Activated CD8-positive, alpha-beta T cell treated with anti-CD3 and anti-CD28 coated beads for 36 hours (primary cell): Measurements from ENCODE around the gene IFT81. TPM values are rescaled to one million over a fixed set of nuclear protein-coding genes. Genes with fewer than 3 reads are reported as not detected.
A peak's percentile ranks its signal among the peaks of the same experiment; 100 is the strongest.
"Not testable (repeated sequence)": the region's sequence is repeated elsewhere in the genome, so short reads cannot be mapped to it uniquely, and the experiment has no call there.

ENCODE experiments used
- ATAC-seq: fragments of 200-7000 bp; cut with Tn5 transposase; one replicate; pipeline ENCODE4 v1.10.0; 2021; ENCODE audit warnings: mild to moderate bottlenecking, moderate library complexity
- CTCF ChIA-PET: fragments of 350-600 bp; sonication (Branson Sonifier 250); formaldehyde crosslinking; loops from one replicate; lab custom pipeline; 2021; ENCODE audit warnings: antibody characterized with exemption; lab: Charles Lee
- POLR2A ChIA-PET: fragments of 350-600 bp; sonication (Branson Sonifier 250); formaldehyde crosslinking; loops from one replicate; lab custom pipeline; 2021; ENCODE audit warnings: antibody characterized with exemption; lab: Charles Lee
- DNase-seq: peaks from one replicate; pipeline ENCODE4 v3.0.0-alpha.2; 2020
- H3K27ac Mint-ChIP-seq: one replicate; pipeline ENCODE4 v1.8.0; 2021; ENCODE audit warnings: mild to moderate bottlenecking, mixed read lengths
- H3K27me3 Mint-ChIP-seq: one replicate; pipeline ENCODE4 v1.8.0; 2021; ENCODE audit warnings: mixed read lengths
- H3K36me3 Mint-ChIP-seq: one replicate; pipeline ENCODE4 v1.8.0; 2021; ENCODE audit warnings: low read depth, mixed read lengths
- H3K4me1 Mint-ChIP-seq: one replicate; pipeline ENCODE4 v1.8.0; 2021; ENCODE audit warnings: low read depth, mixed read lengths
- H3K4me3 Mint-ChIP-seq: one replicate; pipeline ENCODE4 v1.8.0; 2021; ENCODE audit warnings: mild to moderate bottlenecking, moderate library complexity, mixed read lengths
- H3K9me3 Mint-ChIP-seq: one replicate; pipeline ENCODE4 v1.8.0; 2021; ENCODE audit warnings: mixed read lengths
- intact Hi-C: fragments of 100-400 bp; cut with micrococcal nuclease; formaldehyde crosslinking; loops from one replicate; pipeline ENCODE4 v1.10.0; 2022
- total RNA-seq, 2 experiments: library from RNA; stranded (reverse); gene quantifications; one replicate each; pipeline ENCODE4 v1.2.3, GENCODE V29; 2021
- TF ChIP-seq, protein P1 (sequence below): fragments of 200-600 bp; IDR thresholded peaks from one replicate; pipeline ENCODE4 v1.8.0; 2022; ENCODE audit warnings: antibody characterized with exemption, mild to moderate bottlenecking

IFT81 gene
- total RNA-seq, 2 experiments from 2014 or later, result 1.8 to 2.8 TPM

DNA sequence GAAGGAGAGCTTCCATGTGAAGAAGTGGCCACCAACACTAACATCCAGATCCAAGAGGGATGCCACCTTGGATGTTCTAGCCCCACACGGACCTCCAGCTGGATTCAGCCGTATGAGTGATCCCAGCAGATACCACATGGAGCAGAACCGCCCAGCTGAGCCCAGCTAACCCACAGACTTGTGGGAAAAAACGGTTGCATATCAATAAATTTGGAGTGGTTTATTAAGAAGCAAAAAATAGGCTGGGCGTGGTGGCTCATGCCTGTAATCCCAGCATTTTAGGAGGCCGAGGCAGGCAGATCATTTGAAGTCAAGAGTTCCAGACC, 11.9 kb upstream of the IFT81 start:
- no peak overlapping the region for H3K27ac Mint-ChIP-seq
- no peak for DNase-seq

DNA sequence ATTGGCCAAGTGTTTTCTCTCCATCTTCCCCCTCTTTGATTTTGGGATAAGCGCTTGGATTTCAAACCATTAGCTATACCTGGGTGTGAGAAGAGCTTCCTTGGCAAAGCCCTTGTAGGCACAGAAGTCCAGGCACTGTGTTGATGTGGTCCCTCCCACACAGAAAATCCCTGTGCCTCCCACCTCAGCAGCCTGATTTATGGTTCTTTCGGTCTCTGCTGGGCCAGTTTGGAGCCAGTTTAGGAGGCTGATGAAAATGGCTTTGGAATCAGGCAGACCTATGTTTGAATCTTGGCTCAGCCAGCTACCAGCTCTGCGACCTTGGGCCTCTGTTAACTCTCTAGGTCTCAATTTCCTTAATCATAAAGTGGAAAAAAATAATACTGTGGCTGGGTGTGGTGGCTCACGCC, 9.6 kb upstream of the IFT81 start:
- intact Hi-C loops, result no loop called here
- CTCF ChIA-PET, result interaction anchor here (1.4 kb wide), 1 partner anchor 11 kb away, joined by 3 read pairs; no protein-coding TSS in a partner anchor
- ATAC-seq, result no peak
- Mint-ChIP-seq H3K4me1 (no peaks in the 10 kb centered on the region), H3K36me3 (no peaks in the 10 kb centered on the region), H3K27me3 (peaks cover 6% of the 10 kb centered on the region), H3K4me3 (no peak overlapping the region), H3K27ac (no peak overlapping the region), H3K9me3 (no peaks in the 10 kb centered on the region)
- TF ChIP-seq, protein P1, sequence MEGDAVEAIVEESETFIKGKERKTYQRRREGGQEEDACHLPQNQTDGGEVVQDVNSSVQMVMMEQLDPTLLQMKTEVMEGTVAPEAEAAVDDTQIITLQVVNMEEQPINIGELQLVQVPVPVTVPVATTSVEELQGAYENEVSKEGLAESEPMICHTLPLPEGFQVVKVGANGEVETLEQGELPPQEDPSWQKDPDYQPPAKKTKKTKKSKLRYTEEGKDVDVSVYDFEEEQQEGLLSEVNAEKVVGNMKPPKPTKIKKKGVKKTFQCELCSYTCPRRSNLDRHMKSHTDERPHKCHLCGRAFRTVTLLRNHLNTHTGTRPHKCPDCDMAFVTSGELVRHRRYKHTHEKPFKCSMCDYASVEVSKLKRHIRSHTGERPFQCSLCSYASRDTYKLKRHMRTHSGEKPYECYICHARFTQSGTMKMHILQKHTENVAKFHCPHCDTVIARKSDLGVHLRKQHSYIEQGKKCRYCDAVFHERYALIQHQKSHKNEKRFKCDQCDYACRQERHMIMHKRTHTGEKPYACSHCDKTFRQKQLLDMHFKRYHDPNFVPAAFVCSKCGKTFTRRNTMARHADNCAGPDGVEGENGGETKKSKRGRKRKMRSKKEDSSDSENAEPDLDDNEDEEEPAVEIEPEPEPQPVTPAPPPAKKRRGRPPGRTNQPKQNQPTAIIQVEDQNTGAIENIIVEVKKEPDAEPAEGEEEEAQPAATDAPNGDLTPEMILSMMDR, result no peak
- POLR2A ChIA-PET, result interaction anchor here (0.6 to 1.3 kb wide), 2 partner anchors 11 to 15 kb away, joined by 3 read pairs; no protein-coding TSS in a partner anchor
- no peak for DNase-seq

More for the DNA sequence above, 11.9 kb upstream of the IFT81 start:
- no peak overlapping the region for H3K4me3 Mint-ChIP-seq
- peaks cover 4% of the 10 kb centered on the region for H3K27me3 Mint-ChIP-seq
- no peaks in the 10 kb centered on the region for H3K4me1 Mint-ChIP-seq
- H3K36me3 Mint-ChIP-seq, result no peaks in the 10 kb centered on the region
- ATAC-seq, result no peak
- intact Hi-C loops, result no loop called here
- TF ChIP-seq, protein P1, result no peak
- H3K9me3 Mint-ChIP-seq, result no peaks in the 10 kb centered on the region
- ChIA-PET CTCF (interaction anchor here (1.0 to 1.4 kb wide), 3 partner anchors 10 to 319 kb away, joined by 3 to 5 read pairs (median 5); no protein-coding TSS in a partner anchor), POLR2A (interaction anchor here (1.2 kb wide), 1 partner anchor 356 kb away, joined by 3 read pairs; the partner anchor contains the start of genes FAM216A and GPN3)

DNA sequence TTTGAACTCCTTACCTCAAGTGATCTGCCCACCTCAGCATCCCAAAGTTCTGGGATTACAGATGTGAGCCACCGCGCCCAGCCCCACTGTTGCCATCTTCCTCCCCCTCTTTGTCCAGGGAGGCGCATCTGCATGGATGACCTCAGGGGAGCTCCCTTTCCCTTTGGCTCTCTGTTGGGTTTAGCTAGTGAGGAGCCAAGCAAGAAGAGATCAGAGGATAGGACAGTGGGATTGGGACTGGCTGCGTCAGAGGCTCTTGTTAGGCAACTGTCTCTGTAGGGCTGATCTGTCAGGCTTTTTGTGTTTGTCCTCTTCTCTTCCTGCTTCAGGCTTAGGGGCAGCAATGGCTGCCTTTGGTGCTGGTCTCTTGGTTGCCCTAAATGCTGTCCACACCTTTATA, 8.5 kb upstream of the IFT81 start:
- DNase-seq (no peak), ATAC-seq (no peak)
- H3K4me1 Mint-ChIP-seq, result no peaks in the 10 kb centered on the region
- intact Hi-C loops, result no loop called here
- H3K27me3 Mint-ChIP-seq, result peaks cover 5% of the 10 kb centered on the region
- H3K9me3 Mint-ChIP-seq, result no peaks in the 10 kb centered on the region
- ChIA-PET POLR2A (interaction anchor here (1.2 to 1.3 kb wide), 2 partner anchors 13 to 81 kb away, joined by 3 read pairs; no protein-coding TSS in a partner anchor), CTCF (interaction anchor here (1.4 to 2.0 kb wide), 3 partner anchors 9 to 17 kb away, joined by 3 to 7 read pairs (median 3); no protein-coding TSS in a partner anchor)
- TF ChIP-seq, protein P1, result no peak
- no peak overlapping the region for H3K4me3 Mint-ChIP-seq
- no peak overlapping the region for H3K27ac Mint-ChIP-seq
- H3K36me3 Mint-ChIP-seq, result no peaks in the 10 kb centered on the region

DNA sequence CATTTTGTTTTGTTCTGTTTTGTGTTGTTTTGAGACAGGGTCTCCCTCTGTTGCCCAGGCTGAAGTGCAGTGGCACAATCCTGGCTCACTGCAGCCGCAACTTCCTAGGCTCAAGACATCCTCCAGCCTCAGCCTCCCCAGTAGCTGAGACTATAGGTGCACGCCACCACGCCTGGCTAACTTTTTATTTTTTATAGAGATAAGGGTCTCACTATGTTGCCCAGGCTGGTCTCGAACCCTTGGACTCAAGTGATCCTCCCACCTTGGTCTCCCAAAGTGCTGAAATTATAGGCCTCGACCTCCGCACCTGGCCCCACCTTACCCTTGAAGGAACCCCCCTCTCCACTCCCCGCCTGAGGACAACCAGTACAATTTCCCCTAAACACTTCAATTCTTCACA, 7.5 kb upstream of the IFT81 start:
- no peak overlapping the region for H3K27ac Mint-ChIP-seq

DNA sequence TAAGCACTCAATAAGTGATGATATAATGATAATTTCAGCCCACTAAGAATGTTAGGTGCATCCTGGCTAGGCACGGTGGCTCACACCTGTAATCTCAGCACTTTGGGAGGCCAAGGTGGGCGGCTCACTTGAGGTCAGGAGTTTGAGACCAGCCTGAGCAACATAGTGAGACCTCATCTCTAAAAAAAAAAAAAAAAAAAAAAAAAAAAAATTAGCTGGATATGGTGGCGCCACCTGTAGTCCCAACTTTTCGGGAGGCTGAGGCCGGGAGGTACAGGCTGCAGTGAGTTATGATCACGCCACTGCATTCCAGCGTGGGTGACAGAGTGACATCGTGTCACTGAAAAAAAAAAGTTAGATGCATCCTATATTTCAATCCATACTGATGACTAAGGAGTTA, 6.9 kb upstream of the IFT81 start:
- H3K4me3 Mint-ChIP-seq, ATAC-seq, H3K27me3 Mint-ChIP-seq, H3K9me3 Mint-ChIP-seq, H3K36me3 Mint-ChIP-seq, H3K27ac Mint-ChIP-seq, intact Hi-C loops, DNase-seq, H3K4me1 Mint-ChIP-seq: not testable (repeated sequence)
- POLR2A ChIA-PET, result interaction anchor here (1.2 kb wide), 1 partner anchor 83 kb away, joined by 3 read pairs; no protein-coding TSS in a partner anchor
- CTCF ChIA-PET, result interaction anchor here (1.4 to 2.0 kb wide), 2 partner anchors 15 to 16 kb away, joined by 3 to 7 read pairs; no protein-coding TSS in a partner anchor
- TF ChIP-seq, protein P1, result peak; percentile 17

More for the DNA sequence above, 7.5 kb upstream of the IFT81 start:
- CTCF ChIA-PET, result interaction anchor here (1.4 to 2.0 kb wide), 2 partner anchors 15 to 16 kb away, joined by 3 to 7 read pairs; no protein-coding TSS in a partner anchor
- no peak for ATAC-seq
- no peak for DNase-seq
- TF ChIP-seq, protein P1, result no peak
- Mint-ChIP-seq H3K36me3 (no peaks in the 10 kb centered on the region), H3K27me3 (peaks cover 5% of the 10 kb centered on the region), H3K4me1 (no peaks in the 10 kb centered on the region), H3K9me3 (no peaks in the 10 kb centered on the region), H3K4me3 (no peak overlapping the region)
- POLR2A ChIA-PET, result interaction anchor here (1.2 kb wide), 1 partner anchor 82 kb away, joined by 3 read pairs; no protein-coding TSS in a partner anchor
- intact Hi-C loops, result no loop called here
